Measurements from ENCODE around the gene SUCLG2.

SUCLG2 gene

DNA sequence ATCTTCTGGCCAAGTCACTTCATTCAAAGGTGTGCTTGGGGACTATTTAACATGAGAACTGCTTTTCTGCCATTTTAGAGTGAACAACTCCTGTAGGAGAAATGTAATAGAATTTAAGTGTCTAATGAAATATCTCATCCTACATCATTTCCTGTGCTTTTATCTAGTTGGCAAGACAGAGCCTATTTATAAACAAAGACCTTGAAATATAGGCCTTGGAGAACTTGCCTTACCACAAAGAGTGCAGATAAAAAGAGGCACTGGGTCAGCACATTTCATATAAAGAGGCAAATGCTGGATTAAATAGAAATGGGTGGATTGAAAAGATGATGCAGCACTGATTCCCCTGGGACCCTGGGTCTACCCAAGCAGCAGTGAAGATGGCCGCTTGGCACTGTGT lies 278.0 kb downstream of the SUCLG2 start:
- no peak for DNase-seq

DNA sequence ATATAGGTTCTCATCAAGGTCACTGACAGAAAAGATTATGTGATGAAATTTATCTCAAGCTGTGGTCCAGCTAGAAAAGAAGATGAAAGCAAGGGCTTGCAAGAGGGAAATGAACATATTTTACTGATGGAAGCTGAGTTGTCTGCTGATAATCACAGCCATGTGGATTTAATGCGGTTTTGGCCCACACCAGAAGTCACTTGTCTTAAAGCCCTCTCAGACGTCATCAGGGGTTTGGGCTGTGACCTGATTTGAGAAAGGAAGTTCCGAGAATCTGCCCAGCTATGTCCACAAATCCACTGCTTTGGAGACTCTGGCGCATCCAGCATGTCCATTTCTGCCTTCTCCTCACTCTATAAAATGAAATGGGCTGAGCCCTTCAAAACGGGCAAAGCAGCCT lies 278.4 kb downstream of the SUCLG2 start:
- no peak for DNase-seq

DNA sequence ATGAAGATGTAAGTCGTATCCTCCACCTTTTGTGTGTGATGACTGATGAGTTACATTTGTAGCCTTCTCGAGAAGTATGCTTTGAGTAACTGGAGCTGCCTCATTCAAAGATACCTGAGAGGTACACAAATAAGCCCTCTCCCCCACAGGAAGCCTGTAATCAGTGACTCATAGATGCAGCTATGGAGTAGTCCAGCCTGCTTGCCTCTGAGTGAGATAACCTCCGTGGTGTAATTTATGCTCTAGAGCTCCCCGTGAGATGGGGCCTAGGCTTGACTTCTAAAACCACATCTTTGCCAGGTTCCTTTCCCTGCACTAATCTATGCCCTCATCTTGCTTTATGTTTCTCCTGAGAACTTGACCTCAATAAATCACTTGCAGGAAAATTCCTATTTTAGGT lies 291.7 kb downstream of the SUCLG2 start:
- DNase-seq: no peak

DNA sequence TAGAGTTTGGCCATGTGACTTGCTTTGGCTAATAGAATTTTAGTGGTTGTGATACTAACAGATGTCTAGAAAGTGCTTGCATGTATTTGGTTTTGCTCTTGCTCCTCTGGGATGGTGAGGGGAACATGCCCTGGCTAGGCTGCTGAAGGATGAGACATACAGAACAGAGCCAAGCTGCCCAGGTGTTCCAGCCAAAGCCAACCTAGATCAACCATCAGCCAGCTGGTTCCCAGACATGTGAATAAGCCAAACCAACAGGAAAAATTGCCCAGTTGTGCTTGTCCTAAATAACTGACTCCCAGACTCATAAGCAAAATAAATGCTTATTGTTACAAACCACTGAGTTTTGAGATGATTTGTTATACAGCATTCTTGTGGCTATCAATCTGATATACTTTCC lies 292.6 kb downstream of the SUCLG2 start:
- no peak for DNase-seq

DNA sequence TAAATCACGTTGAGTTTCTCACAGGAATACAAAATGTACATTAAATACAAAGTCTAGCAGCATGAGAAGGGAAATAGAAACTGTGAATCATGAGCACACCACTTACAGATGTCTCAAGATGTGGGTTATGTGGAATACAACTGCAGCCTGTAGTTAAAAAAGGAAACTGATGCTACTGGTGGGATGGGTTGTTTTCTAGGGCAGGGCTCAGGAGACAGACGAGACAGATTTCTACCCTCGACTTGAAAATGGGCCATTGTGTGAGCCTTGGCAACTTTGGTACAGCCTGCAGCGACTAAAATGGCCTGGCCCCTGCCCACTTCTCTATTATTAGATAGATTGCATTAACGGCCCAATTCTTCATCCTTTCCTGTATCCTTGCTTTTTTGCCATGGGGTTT lies 293.1 kb downstream of the SUCLG2 start:
- no peak for DNase-seq

DNA sequence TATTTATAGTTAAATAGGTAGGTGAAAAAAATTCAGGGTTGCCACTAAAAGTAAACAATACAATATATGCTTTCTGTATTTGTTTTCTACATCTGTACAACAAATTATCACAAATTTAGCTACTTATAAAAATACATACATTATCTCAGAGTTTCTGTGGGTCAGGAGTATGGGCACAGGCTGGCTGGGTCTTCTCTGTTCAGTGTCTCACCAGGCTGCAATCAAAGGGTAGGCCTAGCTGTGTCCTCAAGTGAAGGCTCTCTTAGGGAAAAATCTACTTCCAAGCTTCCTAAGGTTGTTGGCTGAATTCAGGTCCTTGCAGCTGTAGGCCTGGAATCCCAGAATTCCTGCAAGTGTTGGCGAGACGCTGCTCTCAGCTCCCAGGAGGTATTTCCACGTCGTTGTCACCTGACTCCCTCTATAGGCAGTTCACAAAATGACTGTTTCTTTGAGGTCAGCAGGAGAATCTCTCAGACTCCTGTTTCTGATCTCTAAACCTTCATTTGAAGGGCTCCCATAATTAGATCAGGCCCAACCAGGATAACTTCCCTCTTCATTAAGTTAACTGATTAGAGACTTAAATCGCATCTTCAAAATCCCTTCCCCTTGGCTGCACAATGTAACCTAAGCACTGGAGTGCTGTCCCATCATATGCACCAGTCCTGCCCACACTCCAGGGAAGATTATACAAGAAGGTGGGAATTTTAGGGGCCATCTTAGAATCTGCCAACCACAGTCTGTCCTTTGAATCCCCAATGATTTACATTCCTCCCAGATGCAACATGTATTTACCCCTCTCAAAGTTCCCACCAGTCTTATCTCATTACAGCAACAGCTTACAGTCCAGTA lies 296.6 kb downstream of the SUCLG2 start:
- no peak for DNase-seq

DNA sequence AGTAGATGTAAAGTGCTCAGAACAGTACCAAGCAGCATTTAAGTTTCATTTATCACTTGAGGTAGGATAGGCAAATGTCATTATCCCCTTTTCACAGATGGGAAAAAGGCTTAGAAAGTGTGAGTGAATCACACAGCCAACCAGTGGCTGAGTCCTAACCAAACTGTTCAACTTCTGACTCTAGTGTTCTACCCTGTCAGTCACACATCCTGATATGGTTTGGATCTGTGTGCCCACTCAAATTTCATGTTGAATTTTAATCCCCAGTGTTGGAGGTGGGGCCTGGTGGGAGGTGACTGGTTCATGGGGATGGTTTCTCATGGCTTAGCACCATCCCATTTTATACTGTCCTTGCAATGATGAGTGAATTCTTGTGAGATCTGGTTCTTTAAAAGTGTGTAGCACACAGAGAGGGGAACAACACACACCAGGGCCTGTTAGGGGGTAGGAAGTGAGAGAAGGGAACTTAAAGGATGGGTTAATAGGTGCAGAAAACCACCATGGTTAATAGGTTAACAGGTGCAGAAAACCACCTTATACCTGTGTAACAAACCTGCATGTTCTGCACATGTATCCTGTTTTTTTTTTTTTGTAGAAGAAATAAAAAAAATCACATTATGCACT lies 304.7 kb downstream of the SUCLG2 start:
- DNase-seq: peak; percentile 7

DNA sequence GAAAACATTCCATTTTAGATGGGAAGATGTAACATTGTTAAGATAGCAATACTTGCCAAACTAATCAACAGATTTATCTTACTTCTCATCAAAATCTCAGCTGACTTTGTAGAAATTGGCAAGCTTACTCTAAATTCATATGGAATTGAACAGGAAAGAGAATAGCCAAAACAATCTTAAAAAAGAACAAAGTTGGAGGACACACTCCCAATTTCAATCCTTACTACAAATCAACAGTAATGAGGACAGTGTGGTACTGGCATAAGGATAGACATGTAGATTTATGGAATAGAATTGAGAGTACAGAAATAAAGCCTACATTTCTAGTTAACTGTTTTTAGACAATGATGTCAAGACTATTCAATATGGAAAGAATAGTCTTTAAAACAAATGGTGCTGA lies 308.3 kb downstream of the SUCLG2 start:
- no peak for DNase-seq

DNA sequence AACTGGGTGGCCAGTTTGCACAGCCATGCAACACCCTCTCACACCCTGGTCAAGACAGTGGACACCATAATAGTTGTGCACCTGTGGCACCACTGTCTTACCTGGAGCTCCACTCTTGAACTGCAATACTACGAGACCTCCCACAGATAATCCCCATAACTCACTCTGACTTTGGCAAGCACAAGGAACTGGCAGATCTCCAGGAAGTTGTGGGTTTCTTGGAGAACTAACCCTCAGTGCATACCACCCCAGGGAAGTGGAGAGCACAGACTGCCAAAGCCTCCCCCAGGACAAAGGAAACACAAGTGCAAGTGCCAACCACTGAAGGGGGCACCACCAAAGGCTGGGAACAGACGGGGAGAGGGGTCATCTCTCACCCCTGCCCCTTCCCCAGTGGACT lies 318.6 kb downstream of the SUCLG2 start:
- no peak for DNase-seq

DNA sequence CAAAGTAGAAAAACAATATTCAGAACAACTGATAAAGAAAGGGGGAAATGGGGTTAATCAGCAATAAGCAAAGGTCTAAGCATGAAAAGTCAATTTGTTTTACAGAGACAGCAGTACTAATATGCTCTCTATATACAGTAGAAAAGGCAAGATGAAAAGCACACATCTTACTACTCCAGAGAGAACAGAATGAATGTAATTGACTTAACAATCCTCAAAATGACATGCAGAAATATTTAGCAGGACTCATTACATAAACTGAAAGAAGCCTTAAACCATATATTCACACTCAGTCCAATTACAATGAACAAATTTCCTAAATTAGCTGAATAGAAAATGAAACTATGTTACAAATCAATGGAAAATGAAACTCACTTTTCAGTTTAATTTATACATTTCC lies 319.8 kb downstream of the SUCLG2 start:
- no peak for DNase-seq

DNA sequence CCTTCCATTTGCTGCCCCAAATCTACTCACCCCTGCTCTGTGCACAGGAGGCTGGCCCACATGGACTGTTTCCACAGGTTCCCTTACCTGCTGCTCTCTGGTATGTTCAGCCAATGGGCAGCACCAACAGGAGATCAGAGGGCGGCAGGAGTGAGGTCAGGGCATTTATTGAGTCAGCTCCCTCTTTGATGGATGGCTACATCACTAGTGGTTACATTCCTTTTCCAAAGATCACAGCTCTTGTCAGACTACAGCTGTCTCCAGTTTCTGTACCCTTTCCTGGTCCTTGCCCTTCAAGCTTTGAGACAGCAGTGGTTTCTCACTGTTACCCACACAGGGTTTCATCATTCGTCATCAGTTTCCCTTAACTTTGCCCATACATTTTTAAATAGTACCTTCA lies 325.1 kb downstream of the SUCLG2 start:
- DNase-seq: no peak

DNA sequence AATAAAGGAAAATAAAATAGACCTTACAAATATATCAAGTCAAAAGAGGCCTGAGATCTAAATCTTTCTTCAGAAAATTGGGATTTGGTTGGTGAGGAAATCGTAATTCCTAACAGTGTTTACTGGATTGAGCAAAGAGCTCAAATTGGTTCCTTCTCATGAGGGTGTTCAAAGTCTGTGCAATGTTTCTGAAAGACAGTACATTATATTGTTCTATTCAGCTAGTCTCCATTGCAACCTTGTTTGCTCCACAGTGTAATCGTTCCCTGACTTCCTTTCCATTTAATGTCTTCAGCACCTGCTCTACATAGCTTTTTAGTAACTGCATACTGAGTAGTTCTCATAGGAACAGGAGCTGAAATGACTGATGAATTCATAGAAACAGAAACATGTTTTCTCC lies 326.8 kb downstream of the SUCLG2 start:
- DNase-seq: no peak

DNA sequence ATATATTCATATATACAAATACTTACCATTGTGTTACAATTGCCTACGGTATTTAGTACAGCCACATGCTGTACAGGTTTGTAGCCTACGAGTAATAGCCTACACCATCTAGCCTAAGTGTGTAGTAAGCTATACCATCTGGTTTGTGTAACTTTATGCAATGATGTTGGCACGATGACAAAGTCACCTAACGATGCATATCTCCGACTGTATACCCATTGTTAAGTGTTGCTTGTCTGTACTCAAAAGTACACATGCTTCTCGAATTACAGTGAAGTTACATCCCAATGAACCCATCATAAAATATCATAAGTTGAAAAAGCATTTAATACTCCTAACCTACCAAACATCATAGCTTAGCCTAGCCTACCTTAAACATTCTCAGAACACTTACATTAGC lies 329.2 kb downstream of the SUCLG2 start:
- DNase-seq: no peak
